K562 (cell line): Measurements from ENCODE around the gene FBXO46. TPM values are rescaled to one million over a fixed set of nuclear protein-coding genes. Genes with fewer than 3 reads are reported as not detected.

ENCODE experiments used
- ARID1B ChIP-seq: fragments of 450-650 bp; IDR thresholded peaks from 2 replicates; pipeline ENCODE4 v1.6.1; 2016; ENCODE audit warnings: antibody characterized with exemption, mild to moderate bottlenecking, inconsistent platforms
- BCOR ChIP-seq: fragments of 450-650 bp; IDR thresholded peaks from 2 replicates; pipeline ENCODE4 v1.6.1; 2016
- CHD2 ChIP-seq: IDR thresholded peaks from 2 replicates; pipeline ENCODE4 v1.6.1; 2011; ENCODE audit warnings: low read depth, low read length
- ERF ChIP-seq: fragments of 450-650 bp; formaldehyde crosslinking; IDR thresholded peaks from 2 replicates; pipeline ENCODE4 v1.4.0; 2020; ENCODE audit warnings: mild to moderate bottlenecking, mixed read lengths
- FOXA3 ChIP-seq, 2 experiments: fragments of 450-650 bp in 1 of 2; sonication (generic) in 1 of 2; formaldehyde crosslinking; IDR thresholded peaks in 1 of 2; conservative IDR thresholded peaks in 1 of 2; 2 replicates each; pipeline versions ENCODE4 v1.4.0 to v1.8.0; 2020 to 2022; ENCODE audit warnings: mild to moderate bottlenecking in 2 of 2, missing genetic modification reagents in 1 of 2
- HDAC8 ChIP-seq: fragments of 450-650 bp; IDR thresholded peaks from 2 replicates; pipeline ENCODE4 v1.6.1; 2016; ENCODE audit warnings: mild to moderate bottlenecking, missing genetic modification characterization, moderate library complexity, missing compliant biosample characterization
- MCM5 ChIP-seq: fragments of 450-650 bp; IDR thresholded peaks from 2 replicates; pipeline ENCODE4 v1.6.1; 2016; ENCODE audit warnings: low read depth
- NR4A1 ChIP-seq, 2 experiments: fragments of 250-450 bp in 1 of 2; fragments of 450-650 bp in 1 of 2; sonication (Bioruptor Pico) in 1 of 2; IDR thresholded peaks; 2 replicates each; pipeline versions ENCODE4 v1.4.0 to v1.6.1; 2016 to 2020; ENCODE audit warnings: mild to moderate bottlenecking in 2 of 2, missing compliant biosample characterization in 1 of 2, missing genetic modification characterization in 1 of 2, moderate library complexity in 1 of 2
- PML ChIP-seq: IDR thresholded peaks from 2 replicates; pipeline ENCODE4 v1.6.1; 2012; ENCODE audit warnings: low read length, inconsistent platforms
- POLR2A ChIP-seq: fragments of 450-650 bp; conservative IDR thresholded peaks from 2 replicates; pipeline ENCODE4 v1.6.1; 2016
- SMAD3 ChIP-seq: fragments of 450-650 bp; formaldehyde crosslinking; conservative IDR thresholded peaks from 2 replicates; pipeline ENCODE4 v1.4.0; 2020; ENCODE audit warnings: mild to moderate bottlenecking
- ZBTB7A ChIP-seq: IDR thresholded peaks from 2 replicates; pipeline ENCODE4 v1.6.1; 2011; ENCODE audit warnings: low read depth, mild to moderate bottlenecking, low read length, moderate library complexity, borderline replicate concordance; ENCODE audit not compliant: control insufficient read depth
- ZNF644 ChIP-seq: fragments of 200-800 bp; sonication (Bioruptor generic); IDR thresholded peaks from 2 replicates; pipeline ENCODE4 v1.6.1; 2016; ENCODE audit warnings: low read depth, missing genetic modification characterization, missing compliant biosample characterization
- ZNF778 ChIP-seq: fragments of 450-650 bp; formaldehyde crosslinking; IDR thresholded peaks from 2 replicates; pipeline ENCODE4 v1.4.0; 2020; ENCODE audit warnings: mild to moderate bottlenecking, moderate library complexity
- polyA plus RNA-seq, 8 experiments: library from polyadenylated mRNA; depleted of rRNA in 4 of 8; stranded (reverse) in 5 of 8; unstranded in 3 of 8; fragments of >200 nt; fragmentation: Nextera tagmentation in 2 of 8; fragmentation: Illumina TruSeq in 1 of 8; extraction: Ambion mirVana in 2 of 8; extraction: Trizol in 1 of 8; gene quantifications; 2 replicates each; pipeline versions ENCODE4 v1.2.1 to v1.2.3, GENCODE V29; 2011 to 2014; ENCODE audit warnings: inconsistent platforms in 1 of 8, missing spikeins in 1 of 8
- total RNA-seq, 7 experiments: library from RNA; depleted of rRNA in 6 of 7; stranded (reverse); fragments of >200 nt in 6 of 7; fragmentation: Illumina TruSeq in 2 of 7; extraction: Trizol in 2 of 7; gene quantifications; 2 replicates each; pipeline versions ENCODE4 v1.2.1 to v1.2.3, GENCODE V29; 2011 to 2021; ENCODE audit warnings: low replicate concordance in 1 of 7
- TF ChIP-seq, protein P1 (sequence below): sonication (generic); formaldehyde crosslinking; IDR thresholded peaks from 2 replicates; pipeline ENCODE4 v1.8.0; 2022; ENCODE audit warnings: missing genetic modification reagents, mild to moderate bottlenecking, borderline replicate concordance
- TF ChIP-seq, protein P2 (sequence below): fragments of 250-450 bp; sonication (Bioruptor Pico); IDR thresholded peaks from 2 replicates; pipeline ENCODE4 v1.8.0; 2022; ENCODE audit warnings: moderate library complexity, mild to moderate bottlenecking, inconsistent platforms
- TF ChIP-seq, protein P3 (sequence below): fragments of 450-650 bp; formaldehyde crosslinking; IDR thresholded peaks from 2 replicates; pipeline ENCODE4 v1.4.0; 2020; ENCODE audit warnings: mild to moderate bottlenecking, mixed read lengths
- TF ChIP-seq, protein P4 (sequence below), 3 experiments: IDR thresholded peaks in 2 of 3; conservative IDR thresholded peaks in 1 of 3; 2 replicates each; pipeline ENCODE4 v1.5.1; 2011 to 2012; ENCODE audit warnings: low read length in 3 of 3, mild to moderate bottlenecking in 3 of 3, control low read depth in 2 of 3, improper control_type of control experiment in 1 of 3, inconsistent platforms in 1 of 3, low read depth in 1 of 3, mixed read lengths in 1 of 3, moderate library complexity in 1 of 3; ENCODE audit not compliant: insufficient read depth in 2 of 3
- TF ChIP-seq, protein P5 (sequence below): fragments of 450-650 bp; IDR thresholded peaks from 2 replicates; pipeline ENCODE4 v1.6.1; 2016; ENCODE audit warnings: antibody characterized with exemption

FBXO46 gene
- total and polyA plus RNA-seq, 9 of the 15 experiments (the other 6 are each of a cell fraction or from before 2014, with no cell fraction given): 1.5 to 36.1 (median 7.3) TPM

DNA sequence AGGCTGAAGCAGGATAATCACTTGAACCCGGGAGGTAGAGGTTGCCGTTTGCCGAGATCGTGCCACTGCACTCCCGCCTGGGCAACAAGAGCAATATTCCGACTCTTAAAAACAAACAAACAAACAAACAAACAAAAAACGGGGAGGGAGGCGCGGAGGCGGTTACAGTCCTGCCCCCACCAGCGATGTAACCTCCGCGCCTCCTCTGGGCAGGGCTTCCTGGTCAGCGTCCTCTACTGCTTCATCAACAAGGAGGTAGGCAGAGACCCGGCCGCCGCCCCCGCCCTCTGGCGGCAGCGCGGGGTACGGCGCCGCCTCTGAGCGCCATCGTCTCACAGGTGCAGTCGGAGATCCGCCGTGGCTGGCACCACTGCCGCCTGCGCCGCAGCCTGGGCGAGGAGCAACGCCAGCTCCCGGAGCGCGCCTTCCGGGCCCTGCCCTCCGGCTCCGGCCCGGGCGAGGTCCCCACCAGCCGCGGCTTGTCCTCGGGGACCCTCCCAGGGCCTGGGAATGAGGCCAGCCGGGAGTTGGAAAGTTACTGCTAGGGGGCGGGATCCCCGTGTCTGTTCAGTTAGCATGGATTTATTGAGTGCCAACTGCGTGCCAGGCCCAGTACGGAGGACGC is 49.2 kb downstream of the FBXO46 start (continued):
- TF ChIP-seq, protein P1, sequence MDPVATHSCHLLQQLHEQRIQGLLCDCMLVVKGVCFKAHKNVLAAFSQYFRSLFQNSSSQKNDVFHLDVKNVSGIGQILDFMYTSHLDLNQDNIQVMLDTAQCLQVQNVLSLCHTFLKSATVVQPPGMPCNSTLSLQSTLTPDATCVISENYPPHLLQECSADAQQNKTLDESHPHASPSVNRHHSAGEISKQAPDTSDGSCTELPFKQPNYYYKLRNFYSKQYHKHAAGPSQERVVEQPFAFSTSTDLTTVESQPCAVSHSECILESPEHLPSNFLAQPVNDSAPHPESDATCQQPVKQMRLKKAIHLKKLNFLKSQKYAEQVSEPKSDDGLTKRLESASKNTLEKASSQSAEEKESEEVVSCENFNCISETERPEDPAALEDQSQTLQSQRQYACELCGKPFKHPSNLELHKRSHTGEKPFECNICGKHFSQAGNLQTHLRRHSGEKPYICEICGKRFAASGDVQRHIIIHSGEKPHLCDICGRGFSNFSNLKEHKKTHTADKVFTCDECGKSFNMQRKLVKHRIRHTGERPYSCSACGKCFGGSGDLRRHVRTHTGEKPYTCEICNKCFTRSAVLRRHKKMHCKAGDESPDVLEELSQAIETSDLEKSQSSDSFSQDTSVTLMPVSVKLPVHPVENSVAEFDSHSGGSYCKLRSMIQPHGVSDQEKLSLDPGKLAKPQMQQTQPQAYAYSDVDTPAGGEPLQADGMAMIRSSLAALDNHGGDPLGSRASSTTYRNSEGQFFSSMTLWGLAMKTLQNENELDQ (CRISPR knock-in tag): no peak
- TF ChIP-seq ZNF778 (CRISPR knock-in tag) (no peak), ZBTB7A (peak; percentile 16; the same call in 1 of the 2 replicates), FOXA3 (CRISPR knock-in tag; conservative IDR thresholded peaks at IDR 0.05 in 1 of 2, IDR thresholded peaks at IDR 0.05 in 1 of 2) (0 out of 4 replicates have a peak, but pooled peaks of 1 of the 2 experiments have one; percentile 35), ZNF644 (no peak), CHD2 (no peak), ARID1B (peak; percentile 45), PML (0 out of 2 replicates have a peak, but pooled peaks have one; percentile 6), POLR2A (0 out of 2 replicates have a peak, but pooled peaks have one; percentile 12), BCOR (0 out of 2 replicates have a peak, but pooled peaks have one; percentile 11), MCM5 (no peak), NR4A1 (CRISPR knock-in tag; IDR thresholded peaks at IDR 0.05) (no peak), NR4A1 (tag; IDR thresholded peaks at IDR 0.05) (no peak), SMAD3 (CRISPR knock-in tag) (no peak), HDAC8 (tag) (no peak), ERF (CRISPR knock-in tag) (0 out of 2 replicates have a peak, but pooled peaks have one; percentile 32)
- TF ChIP-seq, protein P2, sequence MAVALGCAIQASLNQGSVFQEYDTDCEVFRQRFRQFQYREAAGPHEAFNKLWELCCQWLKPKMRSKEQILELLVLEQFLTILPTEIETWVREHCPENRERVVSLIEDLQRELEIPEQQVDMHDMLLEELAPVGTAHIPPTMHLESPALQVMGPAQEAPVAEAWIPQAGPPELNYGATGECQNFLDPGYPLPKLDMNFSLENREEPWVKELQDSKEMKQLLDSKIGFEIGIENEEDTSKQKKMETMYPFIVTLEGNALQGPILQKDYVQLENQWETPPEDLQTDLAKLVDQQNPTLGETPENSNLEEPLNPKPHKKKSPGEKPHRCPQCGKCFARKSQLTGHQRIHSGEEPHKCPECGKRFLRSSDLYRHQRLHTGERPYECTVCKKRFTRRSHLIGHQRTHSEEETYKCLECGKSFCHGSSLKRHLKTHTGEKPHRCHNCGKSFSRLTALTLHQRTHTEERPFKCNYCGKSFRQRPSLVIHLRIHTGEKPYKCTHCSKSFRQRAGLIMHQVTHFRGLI (CRISPR knock-in tag): no peak
- TF ChIP-seq, protein P3, sequence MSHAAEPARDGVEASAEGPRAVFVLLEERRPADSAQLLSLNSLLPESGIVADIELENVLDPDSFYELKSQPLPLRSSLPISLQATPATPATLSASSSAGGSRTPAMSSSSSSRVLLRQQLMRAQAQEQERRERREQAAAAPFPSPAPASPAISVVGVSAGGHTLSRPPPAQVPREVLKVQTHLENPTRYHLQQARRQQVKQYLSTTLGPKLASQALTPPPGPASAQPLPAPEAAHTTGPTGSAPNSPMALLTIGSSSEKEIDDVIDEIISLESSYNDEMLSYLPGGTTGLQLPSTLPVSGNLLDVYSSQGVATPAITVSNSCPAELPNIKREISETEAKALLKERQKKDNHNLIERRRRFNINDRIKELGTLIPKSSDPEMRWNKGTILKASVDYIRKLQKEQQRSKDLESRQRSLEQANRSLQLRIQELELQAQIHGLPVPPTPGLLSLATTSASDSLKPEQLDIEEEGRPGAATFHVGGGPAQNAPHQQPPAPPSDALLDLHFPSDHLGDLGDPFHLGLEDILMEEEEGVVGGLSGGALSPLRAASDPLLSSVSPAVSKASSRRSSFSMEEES: no peak
- TF ChIP-seq, protein P4, sequence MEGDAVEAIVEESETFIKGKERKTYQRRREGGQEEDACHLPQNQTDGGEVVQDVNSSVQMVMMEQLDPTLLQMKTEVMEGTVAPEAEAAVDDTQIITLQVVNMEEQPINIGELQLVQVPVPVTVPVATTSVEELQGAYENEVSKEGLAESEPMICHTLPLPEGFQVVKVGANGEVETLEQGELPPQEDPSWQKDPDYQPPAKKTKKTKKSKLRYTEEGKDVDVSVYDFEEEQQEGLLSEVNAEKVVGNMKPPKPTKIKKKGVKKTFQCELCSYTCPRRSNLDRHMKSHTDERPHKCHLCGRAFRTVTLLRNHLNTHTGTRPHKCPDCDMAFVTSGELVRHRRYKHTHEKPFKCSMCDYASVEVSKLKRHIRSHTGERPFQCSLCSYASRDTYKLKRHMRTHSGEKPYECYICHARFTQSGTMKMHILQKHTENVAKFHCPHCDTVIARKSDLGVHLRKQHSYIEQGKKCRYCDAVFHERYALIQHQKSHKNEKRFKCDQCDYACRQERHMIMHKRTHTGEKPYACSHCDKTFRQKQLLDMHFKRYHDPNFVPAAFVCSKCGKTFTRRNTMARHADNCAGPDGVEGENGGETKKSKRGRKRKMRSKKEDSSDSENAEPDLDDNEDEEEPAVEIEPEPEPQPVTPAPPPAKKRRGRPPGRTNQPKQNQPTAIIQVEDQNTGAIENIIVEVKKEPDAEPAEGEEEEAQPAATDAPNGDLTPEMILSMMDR (IDR thresholded peaks at IDR 0.05 in 2 of 3, conservative IDR thresholded peaks at IDR 0.05 in 1 of 3; ENCODE audit: insufficient read depth in 2 of 3, low read depth in 1 of 3, low read length in 3 of 3): peak; percentile 90 to 95 (median 93)
- TF ChIP-seq, protein P5, sequence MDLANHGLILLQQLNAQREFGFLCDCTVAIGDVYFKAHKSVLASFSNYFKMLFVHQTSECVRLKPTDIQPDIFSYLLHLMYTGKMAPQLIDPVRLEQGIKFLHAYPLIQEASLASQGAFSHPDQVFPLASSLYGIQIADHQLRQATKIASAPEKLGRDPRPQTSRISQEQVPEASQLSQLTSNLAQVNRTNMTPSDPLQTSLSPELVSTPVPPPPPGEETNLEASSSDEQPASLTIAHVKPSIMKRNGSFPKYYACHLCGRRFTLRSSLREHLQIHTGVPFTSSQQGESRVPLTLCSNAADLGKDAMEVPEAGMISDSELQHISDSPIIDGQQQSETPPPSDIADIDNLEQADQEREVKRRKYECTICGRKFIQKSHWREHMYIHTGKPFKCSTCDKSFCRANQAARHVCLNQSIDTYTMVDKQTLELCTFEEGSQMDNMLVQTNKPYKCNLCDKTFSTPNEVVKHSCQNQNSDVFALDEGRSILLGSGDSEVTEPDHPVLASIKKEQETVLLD: peak; percentile 54; the same call in 1 of the 2 replicates
